Effector CD4-positive, alpha-beta T cell (primary cell): ENCODE results near the gene TXNL4B.
"Not testable (repeated sequence)": the region's sequence is repeated elsewhere in the genome, so short reads cannot be mapped to it uniquely, and the experiment has no call there.

ENCODE experiments used
- DNase-seq: peaks from one replicate; pipeline ENCODE4 v3.0.0-alpha.2; 2020

TXNL4B gene

DNA sequence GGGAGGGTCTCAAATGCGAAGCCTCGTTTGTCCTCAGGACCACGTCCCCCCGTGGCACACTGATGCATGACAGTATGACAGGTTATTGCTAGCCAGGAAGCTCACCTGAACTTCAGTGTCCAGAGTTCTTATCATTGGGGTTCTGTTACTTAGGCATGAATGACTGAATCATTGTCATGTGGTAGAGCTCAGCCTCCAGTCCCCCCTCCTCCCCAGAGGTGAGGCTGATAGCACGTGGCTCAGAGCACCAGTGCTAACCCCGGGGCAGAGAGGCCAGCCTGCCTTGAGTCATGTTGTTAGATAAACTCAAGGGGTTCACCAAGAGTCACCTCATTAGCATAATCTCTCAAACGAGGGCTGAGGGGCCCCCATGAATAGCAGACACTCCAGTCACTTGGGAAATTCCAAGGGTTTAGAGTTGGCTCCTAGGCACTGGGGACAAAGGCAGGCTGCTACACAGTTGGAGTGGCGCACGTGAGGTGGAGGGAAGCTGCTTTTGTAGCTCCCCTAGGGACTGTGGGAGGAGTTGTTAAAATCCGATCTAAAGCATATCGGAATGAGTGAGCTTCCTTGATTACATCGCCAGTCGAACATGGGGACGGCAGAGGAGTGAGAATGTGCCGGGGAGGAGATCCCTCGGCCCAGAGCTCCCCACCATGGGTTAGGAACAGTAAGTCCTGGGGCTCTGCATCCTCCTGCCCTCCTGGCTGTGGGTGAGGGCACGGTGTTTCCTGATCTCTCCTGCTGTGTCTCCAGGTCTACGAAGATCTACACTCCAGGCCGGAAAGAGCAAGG, 18.4 kb upstream of the TXNL4B start:
- no peak for DNase-seq

DNA sequence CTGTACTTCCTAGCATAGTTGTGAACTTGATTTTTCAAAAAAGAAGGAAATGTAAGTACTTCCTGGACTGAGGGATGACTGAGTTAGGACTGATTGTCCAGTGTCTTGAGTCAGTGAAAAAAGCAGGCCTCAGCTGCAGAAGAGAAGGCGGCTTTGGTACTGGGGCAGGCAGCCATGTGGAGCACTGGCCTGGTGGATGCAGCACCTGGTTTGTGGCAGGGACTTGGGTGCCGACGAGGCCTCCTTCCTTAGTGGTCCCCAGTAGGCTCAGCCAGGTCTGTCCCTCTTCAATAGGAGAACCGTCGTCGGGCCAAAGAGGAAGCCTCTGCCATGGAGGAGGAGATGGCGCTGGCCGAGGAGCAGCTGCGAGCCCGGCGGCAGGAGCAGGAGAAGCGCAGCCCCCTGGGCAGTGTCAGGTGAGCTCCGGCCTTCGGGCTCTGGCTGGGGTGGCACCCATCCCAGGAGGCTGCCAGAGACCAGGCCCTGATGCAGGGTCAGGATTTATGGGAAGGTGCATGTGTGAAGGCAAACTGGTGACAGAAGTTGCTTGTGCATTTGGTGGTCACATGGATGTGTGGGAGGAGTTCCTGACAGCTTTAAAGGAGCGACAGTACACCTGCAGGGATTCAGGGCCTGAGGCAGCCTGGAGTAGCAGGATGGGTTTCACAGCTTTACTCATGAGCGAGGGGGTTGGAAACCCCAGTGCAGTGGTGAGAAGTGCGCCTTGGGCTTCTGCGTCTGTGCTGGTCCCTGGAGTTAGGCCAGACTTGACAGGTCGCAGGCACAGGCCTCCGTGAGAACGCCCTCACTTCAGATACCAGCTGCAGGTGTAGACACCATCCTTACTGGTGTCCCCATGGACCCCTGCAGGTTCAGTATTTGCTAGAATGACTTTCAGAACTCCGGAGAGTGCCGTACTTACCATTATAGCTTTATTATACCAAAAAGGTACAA, 17.5 kb upstream of the TXNL4B start:
- DNase-seq = no peak

DNA sequence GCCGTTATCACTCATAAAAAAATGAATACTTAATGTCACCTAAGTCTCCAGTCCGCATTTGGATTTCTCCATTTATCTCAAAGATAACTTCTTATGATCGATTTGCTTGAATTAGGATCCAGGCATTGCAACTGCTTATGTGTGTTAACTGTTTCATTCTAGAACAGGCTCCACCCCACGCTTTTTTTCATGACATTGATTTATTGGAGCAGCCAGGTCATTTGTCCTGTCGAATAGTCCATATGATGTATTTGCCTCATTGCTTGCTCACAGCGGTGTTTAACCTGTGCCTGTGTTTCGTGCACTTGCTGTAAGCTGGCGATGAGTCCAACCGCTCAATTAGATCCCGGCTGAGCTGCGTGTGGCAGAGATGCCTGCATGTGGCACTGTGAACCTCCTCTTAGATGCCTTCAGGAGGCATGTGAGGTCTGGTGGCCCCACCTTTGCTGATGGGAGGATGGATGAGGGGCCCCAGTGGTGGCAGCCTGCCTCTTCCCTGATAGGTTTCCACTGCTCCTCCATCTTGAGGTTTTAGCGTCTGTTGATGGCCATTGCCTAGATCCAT, 16.6 kb upstream of the TXNL4B start:
- no peak for DNase-seq

DNA sequence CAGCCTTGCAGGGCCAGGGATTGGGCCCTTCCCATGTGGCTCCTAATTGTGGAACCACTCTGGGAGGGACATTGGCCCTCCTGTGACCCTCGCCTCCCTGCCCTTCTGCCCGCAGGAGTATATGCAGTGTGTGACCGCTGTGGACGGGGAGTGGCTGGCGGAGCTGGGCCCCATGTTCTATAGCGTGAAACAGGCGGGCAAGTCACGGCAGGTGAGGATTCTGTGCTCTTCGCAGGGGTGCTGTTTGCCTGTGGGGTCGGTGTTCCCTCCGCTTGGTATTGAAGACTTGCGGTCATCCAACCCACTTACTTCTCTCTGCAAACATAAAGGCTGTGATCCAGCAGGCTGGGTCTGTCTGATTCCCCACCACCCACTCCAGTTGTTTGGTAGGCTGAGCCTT, 15.9 kb upstream of the TXNL4B start:
- DNase-seq = no peak

DNA sequence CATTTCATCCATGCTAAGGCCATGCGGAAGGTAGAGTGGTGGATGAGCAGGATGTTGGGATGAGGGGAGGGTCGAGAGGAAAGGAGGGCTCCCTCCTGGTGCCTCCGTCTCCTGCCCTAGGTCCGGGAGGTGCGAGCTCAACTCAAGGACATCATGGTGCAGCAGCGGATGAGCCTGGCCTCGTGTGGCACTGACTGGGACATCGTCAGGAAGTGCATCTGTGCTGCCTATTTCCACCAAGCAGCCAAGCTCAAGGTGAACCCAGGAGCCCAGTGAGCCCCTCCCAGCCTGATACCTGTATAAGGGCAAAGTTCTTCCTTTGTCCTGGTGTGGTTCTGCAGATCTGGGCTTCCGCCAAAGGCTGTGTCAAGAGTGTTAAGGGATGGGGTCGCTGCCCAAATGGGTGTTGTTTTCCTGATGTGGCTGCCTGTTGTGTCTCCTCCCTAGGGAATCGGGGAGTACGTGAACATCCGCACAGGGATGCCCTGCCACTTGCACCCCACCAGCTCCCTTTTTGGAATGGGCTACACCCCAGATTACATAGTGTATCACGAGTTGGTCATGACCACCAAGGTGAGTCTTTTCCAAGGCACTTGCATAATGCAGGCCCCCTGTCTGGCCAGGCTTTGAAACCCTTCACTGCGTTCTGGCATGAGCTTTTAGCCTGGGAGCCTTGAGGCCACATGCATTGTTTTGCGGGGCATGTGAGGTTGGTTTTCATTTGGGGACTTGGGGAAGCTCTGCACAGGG, 15.1 kb upstream of the TXNL4B start:
- no peak for DNase-seq

DNA sequence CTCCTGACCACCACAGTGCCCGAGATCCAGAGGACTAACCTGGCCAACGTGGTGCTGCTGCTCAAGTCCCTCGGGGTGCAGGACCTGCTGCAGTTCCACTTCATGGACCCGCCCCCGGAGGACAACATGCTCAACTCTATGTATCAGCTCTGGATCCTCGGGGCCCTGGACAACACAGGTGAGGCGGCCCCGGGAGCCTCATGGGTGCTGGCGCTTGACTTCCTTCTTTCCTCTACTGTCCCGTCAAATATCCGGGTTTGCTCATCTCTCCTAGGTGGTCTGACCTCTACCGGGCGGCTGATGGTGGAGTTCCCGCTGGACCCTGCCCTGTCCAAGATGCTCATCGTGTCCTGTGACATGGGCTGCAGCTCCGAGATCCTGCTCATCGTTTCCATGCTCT, 14.0 kb upstream of the TXNL4B start:
- DNase-seq = no peak

DNA sequence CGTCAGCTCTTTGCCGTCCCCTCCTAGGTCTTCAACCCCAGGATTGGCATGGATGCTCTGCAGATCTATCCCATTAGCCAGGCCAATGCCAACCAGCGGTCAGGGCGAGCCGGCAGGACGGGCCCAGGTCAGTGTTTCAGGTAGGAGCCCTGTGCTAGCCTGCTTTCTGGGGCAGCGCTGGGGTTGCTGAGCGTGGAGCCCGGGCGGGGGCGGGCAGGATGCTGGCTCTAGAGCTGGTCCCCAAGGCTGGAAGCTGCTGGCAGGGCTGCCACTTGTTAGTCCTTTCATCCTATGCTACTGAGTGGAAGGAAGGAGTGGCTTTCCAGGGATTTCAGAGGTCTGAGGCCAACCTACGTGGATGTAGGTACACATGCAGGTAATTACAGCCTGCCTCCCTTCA, 12.6 kb upstream of the TXNL4B start:
- DNase-seq = no peak

DNA sequence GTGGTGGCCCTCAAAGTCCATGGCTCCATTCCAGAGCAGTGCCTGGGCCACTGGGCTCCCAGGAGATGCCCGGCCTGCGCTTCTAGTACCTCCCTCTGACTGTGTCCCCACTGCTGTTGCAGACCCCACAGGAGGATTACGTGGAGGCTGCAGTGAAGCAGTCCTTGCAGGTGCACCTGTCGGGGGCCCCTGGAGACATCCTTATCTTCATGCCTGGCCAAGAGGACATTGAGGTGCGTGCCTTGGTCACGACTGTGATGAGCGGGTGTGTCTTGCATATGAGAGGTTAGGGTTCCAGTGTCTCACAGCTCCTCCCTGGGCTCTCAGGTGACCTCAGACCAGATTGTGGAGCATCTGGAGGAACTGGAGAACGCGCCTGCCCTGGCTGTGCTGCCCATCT, 11.5 kb upstream of the TXNL4B start:
- no peak for DNase-seq

DNA sequence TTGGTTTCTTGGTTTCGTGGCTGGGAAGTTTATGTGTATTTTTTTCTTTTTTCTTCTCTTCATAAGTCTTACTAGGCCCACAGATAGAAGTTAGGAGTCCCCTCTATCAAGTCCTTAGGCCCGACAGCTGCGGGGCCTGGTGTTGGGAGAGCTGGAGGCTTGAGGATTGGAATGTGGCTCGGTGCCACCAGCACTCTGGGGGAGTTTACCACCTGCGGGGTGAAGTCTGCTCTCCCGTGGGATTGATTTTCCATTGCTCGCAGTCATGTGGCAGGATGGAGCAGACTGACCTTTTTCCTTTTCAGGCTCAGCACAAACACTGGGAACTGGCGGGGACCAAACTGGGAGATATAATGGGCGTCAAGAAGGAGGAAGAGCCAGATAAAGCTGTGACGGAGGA, 7.8 kb upstream of the TXNL4B start:
- no peak for DNase-seq

DNA sequence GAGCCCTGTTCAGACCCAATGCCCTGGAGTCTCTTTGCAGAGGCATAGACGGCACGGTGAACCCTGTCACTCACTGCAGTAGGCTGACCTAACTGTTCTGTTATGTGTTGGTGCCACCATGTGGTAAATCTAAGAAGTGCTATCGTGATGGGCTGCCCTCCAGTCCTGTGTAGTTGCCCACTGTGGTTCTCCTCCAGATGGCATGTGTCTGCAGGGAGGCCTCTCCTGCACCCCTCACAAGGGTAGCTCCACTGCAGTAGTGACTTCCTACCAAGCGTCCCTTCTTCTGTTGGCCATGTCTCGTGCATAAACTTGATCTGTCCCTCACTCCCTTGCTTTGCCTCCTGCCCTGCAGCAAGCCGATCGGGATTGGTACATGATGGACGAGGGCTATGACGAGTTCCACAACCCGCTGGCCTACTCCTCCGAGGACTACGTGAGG, 6.0 kb upstream of the TXNL4B start:
- peak; percentile 25 for DNase-seq

DNA sequence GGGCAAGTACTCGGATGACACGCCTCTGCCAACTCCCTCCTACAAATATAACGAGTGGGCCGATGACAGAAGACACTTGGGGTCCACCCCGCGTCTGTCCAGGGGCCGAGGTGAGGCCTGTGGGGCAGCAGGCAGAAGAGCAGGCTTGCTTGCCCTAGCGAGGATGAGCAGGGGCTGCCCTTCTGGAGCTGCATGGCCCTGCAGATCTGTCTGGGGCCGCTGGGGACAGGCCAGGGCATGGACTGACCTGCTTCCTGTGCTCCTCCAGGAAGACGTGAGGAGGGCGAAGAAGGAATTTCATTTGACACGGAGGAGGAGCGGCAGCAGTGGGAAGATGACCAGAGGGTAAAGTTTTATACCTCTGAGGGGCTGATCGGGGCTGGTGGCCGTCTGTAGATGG, 5.5 kb upstream of the TXNL4B start:
- no peak for DNase-seq

DNA sequence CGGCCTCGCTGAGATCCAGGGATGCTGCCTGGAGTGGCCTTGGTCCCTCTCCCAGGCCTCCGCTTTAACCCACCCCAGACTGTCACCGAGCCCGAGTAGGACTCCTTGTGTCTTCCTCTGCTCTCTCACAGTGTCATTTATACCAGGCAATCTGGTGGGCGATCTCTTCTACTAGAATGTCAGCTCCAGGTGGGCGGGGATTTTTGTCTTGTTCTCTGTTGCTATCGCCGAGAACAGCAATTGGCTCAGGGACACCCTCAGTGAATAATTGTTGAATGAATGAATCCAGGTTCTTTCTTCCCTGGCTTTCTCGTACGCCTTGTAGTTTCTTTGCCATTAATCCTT, 818 bp upstream of the TXNL4B start:
- no peak for DNase-seq

DNA sequence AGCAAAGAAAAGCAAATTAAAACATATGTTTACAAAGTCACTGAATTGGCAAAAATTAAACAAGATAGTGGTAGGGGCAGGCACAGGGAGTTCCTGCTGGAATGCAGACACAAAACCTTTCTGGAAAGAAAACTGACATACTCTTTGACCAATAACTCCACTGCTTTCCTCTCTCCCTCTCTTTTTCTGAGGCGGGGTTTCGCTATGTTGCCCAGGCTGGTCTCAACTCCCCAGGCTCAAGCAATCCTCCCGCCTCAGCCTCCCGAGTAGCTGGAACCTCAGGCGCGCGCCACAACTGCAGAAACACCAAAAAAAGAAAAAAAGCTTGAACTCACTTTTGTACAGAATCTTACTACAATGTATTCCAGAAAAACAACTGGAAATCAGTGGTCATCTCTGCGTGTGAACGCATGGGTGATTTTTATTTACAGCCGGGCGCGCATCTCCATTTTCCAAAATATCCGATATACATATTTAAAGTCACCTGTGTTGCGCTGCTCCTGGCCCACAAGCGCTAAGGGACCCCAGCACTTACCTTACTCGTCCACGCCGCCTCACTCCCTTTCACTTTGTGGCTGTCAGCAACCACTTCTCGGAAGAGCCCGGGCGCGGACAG, 480 bp downstream of the TXNL4B start:
- no peak for DNase-seq

DNA sequence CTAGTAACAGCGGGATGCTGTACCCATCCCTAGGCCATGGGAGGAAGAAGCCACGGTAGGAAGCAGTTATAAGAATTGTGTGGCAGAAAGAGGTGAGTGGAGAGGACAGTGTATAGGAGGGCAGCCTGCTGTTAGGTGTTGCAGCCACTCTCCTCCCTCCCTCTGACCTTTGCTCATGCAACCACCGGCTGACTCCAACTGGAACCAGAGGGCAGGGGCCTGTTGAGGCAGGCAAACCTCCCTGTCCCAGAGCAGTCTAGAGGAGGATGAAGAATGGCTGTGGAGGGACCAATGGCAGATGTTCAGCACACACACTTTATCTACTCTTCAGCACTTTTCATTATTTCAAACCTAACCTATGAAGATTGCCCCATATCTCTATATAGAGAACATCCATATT, 2.2 kb downstream of the TXNL4B start:
- no peak for DNase-seq

DNA sequence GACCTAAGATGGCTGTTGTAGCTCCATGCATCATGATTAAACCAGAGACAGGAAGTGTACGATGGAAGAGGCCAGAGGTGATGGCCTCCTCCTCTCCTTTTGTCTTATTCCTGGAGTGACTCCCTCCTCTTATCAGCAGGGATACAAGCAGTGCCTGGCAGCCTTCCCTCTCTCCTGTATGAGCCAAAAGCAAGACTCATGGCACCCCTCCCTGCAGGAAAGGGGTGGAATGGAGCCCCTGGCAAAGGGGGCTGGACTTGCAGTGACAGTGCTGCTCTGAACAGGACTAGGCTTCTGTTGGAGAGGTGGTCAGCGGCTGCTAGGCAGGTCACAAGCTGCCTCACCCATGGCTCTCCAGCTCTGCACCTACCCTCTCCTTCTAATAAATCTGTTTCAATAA, 8.4 kb downstream of the TXNL4B start:
- no peak for DNase-seq

DNA sequence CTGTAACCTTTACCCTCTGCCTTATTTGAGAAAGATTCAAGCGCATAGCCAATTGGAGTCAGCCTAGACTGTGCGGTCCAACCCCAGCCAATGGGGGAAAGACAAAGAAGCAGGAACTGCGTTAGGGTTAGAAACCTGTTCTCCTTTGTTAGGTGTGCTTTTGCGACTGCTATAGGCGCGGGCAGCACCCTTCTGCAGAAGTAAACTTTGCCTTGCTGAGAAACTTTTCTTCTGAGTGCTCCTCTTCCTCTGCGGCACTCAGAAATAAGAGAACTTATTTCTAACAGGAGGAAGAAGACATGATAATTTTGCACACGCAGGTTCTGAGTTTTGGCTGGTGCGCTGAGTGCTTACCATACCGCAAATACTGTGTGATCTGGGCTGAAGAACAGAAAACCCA, 9.0 kb downstream of the TXNL4B start:
- DNase-seq = no peak

DNA sequence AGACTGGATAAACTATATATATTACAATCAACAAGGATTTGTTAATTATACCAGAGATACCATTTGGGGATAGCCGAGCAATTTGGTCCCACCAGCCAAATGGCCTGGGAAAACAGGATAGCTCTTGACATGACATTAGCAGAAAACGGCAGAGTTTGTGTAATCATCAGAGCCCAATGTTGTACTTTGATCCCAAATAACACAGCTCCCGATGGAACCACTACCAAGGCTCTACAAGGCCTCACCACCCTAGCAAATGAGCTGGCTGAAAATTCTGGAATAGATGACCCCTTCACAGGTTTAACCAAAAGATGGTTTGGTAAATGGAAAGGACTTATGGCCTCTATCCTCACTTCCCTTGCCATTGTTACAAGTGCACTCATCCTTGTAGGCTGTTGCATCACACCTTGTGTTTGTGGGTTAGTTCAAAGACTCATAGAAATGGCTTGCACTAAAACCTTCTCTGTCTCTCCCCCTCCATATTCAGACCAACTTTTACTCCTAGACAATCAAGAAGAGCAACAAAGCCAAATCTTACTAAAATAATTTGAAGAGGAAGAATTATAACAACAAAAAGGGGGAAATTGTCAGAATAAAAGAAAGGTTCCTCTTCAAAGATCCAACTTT, 9.5 kb downstream of the TXNL4B start:
- no peak for DNase-seq

DNA sequence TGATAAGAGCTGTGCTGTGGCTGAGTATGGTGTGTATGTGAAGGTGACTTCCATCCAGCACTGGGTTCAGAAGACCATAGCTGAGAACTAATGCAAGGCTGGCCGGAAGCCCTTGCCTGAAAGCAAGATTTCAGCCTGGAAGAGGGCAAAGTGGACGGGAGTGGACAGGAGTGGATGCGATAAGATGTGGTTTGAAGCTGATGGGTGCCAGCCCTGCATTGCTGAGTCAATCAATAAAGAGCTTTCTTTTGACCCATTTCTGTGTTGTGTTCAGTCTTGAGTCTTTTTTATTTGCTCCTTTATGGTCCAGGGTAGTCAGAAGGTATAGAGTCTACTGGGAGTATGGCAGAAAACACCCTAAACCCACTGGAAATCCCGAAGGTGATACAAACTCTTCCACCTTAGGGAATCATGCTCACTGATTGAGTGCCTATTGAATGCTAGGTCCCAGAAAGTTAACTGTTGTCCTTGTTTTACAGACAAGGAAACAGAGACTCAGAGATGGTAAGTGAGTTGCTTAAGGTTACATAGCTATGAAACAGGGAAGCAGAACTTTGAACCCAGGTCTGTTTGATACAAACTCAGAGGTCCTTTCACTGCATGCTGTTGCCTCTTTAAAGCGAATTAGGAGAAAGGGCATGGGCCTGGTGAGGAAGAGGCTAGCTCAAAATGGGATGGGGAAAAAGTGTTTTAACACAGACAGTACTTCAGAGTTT, 16.3 kb downstream of the TXNL4B start:
- not testable (repeated sequence) for DNase-seq

DNA sequence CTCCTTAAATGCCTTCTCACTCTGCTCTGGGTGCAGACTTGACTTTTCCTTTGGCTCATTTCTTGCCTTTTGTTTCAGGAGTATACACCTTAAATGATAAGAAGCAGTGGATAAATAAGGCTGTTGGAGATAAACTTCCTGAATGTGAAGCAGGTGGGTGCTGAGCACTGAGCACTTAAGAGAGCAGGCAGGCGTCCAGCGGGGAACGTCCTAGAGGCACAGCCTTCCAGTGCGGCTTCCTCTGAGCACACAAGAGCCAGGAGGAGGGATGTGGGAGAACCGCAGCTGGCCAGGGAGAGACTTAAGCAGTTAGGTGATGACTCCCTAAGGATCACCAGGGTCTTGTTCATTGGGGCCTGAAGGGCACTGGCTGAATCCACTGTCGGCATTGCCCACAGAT, 18.4 kb downstream of the TXNL4B start:
- DNase-seq = not testable (repeated sequence)

DNA sequence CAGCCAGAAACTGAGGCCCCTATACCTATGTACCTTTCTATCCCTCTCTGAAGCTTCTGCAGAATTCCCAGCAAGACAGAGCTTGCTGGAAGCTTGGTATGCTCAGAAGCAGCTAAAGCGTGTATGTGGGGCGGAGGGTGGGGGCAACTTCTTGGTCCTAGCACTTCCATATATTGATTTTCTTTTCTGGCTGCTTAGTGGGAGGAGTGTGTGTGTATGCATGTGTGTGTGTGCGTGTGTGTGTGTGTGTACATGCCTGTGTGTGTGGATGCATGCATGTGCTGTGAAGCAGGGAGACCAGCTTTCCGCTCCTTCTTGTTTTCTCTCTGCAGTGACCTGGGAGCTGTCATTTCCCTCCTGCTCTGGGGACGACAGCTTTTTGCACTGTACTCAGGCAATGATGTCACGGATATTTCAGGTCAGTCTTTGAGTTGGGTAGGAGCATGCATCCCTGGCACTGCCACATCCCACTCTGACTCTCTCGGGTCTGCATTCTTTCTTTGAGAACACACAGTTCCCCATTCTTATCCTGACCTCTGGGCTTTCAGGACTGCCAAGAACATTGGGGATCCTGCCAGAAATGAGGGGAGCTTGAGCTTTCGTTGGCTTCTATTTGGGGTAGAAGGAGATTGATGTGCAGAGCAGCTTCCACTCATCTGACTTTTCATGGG, 19.7 kb downstream of the TXNL4B start:
- DNase-seq = no peak
